Erythroblast (primary cell): ENCODE measurements around the gene CBLC.

Experiments used
- GATA1 ChIP-seq: IDR thresholded peaks from 2 replicates; pipeline ENCODE4 v1.6.1; 2011; ENCODE audit warnings: low read depth, mild to moderate bottlenecking, control low read depth, low read length, moderate library complexity
- POLR2A ChIP-seq: IDR thresholded peaks from 2 replicates; pipeline ENCODE4 v1.6.1; 2011; ENCODE audit warnings: mild to moderate bottlenecking, low read length

DNA sequence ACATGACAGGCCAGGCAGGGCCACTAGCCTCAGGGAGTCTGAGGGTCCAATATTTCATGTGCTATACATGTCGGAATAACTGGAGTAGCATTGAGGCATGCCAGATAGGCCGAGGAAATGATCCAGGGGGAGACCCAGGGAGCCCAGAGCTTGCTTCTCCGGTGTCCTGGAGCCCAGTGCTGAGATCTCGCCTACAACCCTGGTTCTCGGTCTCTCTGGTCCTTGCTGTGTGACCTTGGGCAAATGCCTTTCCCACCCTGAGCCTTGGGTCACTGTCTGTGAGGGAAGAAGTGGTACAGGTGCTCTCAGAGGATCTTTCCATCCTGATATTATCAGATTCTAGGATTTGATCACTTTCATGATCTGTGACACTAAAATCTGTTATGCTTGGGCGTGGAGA is 11.3 kb downstream of the CBLC start:
- TF ChIP-seq POLR2A (no peak), GATA1 (no peak)
